ENCODE measurements around the gene NBR1. TPM values are rescaled to one million over a fixed set of nuclear protein-coding genes. Genes with fewer than 3 reads are reported as not detected.

Gene NBR1
- polyA plus RNA-seq, 1 donor (not counting 4 experiments of a cell fraction or from before 2014, with no cell fraction given), result 65.7 TPM

DNA sequence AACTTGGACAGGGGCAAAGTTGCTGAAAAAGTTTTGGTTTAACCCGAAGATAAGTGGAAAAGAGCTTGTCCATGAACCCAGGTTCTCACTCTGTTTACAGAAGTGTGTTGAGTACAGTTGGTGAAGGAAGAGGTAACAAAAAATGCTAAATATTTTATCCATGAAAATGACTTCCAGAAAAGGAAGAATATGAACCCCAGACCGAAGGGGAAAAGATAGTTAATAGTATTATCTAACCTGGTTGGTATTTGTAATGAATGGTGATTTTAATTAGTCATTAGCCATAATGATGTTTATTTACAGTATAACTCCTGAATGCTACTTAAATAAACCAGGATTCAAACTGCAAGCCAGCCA lies 40.1 kb downstream of the NBR1 start:
- dilution Hi-C loops (cut with MboI; ENCODE audit: extremely low pct_ligation_motif_present, low sequenced_read_pairs), result no loop called here
- Histone ChIP-seq H3K9me3 (ENCODE audit: control insufficient read depth, low read depth, low read length) (no peaks in the 10 kb centered on the region), H3K79me2 (ENCODE audit: control insufficient read depth, insufficient read depth, low read length) (no peaks in the 10 kb centered on the region), H3K36me3 (ENCODE audit: control insufficient read depth in 2 of 2, extremely low read depth in 1 of 2, insufficient read depth in 2 of 2, low read length in 2 of 2) (peaks cover 11 to 18% of the 10 kb centered on the region in 2 experiments), H3K4me2 (ENCODE audit: control insufficient read depth, extremely low read depth, insufficient read depth, low read depth, low read length) (peak overlapping the region; percentile 89), H2AFZ (ENCODE audit: control insufficient read depth, low read length) (peak overlapping the region; percentile 76), H3K9ac (ENCODE audit: control insufficient read depth, extremely low read depth, insufficient read depth, low read length) (peak overlapping the region; percentile 72), H3K4me1 (ENCODE audit: control insufficient read depth, extremely low read depth, insufficient read depth, low read length) (peaks cover 23% of the 10 kb centered on the region), H3K27ac (ENCODE audit: control insufficient read depth, insufficient read depth, low read length) (peak overlapping the region; percentile 72), H3K27me3 (ENCODE audit: control insufficient read depth, extremely low read depth, insufficient read depth, low read length) (no peaks in the 10 kb centered on the region), H3K9me1 (ENCODE audit: control insufficient read depth, extremely low read depth, insufficient read depth, low read length) (no peaks in the 10 kb centered on the region), H4K20me1 (ENCODE audit: control insufficient read depth, extremely low read depth, insufficient read depth, low read length) (no peaks in the 10 kb centered on the region), H3K4me3 (ENCODE audit: control insufficient read depth in 2 of 3, extremely low read depth in 1 of 3, insufficient read depth in 2 of 3, low read depth in 1 of 3, low read length in 3 of 3) (peak overlapping the region; percentile 42 to 73 (median 59))
- DNase-seq (ENCODE audit: low read depth, low spot score) (no peak), FAIRE-seq (no peak)
- TF ChIP-seq, protein P1, sequence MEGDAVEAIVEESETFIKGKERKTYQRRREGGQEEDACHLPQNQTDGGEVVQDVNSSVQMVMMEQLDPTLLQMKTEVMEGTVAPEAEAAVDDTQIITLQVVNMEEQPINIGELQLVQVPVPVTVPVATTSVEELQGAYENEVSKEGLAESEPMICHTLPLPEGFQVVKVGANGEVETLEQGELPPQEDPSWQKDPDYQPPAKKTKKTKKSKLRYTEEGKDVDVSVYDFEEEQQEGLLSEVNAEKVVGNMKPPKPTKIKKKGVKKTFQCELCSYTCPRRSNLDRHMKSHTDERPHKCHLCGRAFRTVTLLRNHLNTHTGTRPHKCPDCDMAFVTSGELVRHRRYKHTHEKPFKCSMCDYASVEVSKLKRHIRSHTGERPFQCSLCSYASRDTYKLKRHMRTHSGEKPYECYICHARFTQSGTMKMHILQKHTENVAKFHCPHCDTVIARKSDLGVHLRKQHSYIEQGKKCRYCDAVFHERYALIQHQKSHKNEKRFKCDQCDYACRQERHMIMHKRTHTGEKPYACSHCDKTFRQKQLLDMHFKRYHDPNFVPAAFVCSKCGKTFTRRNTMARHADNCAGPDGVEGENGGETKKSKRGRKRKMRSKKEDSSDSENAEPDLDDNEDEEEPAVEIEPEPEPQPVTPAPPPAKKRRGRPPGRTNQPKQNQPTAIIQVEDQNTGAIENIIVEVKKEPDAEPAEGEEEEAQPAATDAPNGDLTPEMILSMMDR (optimal IDR thresholded peaks at IDR 0.05 in 1 of 3, IDR thresholded peaks at IDR 0.05 in 1 of 3, conservative IDR thresholded peaks at IDR 0.05 in 1 of 3; ENCODE audit: extremely low read depth in 1 of 3, insufficient read depth in 2 of 3, low read length in 3 of 3), result no peak

GRCh38 chr17:43211480-43212402 lies 40.7 kb downstream of the NBR1 start, which contains the start of gene TMEM106A:
TSS of gene TMEM106A (plus strand) at chr17:43211875. CDS start at chr17:43213042, 1,167 bp downstream.
- Histone ChIP-seq H3K4me3 (ENCODE audit: control insufficient read depth in 2 of 3, extremely low read depth in 1 of 3, insufficient read depth in 2 of 3, low read depth in 1 of 3, low read length in 3 of 3) (peak within 1 kb of the TSS; percentile 42 to 74 (median 73)), H3K79me2 (ENCODE audit: control insufficient read depth, insufficient read depth, low read length) (no peaks in the 10 kb centered on the region), H3K9me1 (ENCODE audit: control insufficient read depth, extremely low read depth, insufficient read depth, low read length) (no peaks in the 10 kb centered on the region), H3K4me1 (ENCODE audit: control insufficient read depth, extremely low read depth, insufficient read depth, low read length) (peaks cover 23% of the 10 kb centered on the region), H3K9ac (ENCODE audit: control insufficient read depth, extremely low read depth, insufficient read depth, low read length) (peak within 1 kb of the TSS; percentile 72), H3K27me3 (ENCODE audit: control insufficient read depth, extremely low read depth, insufficient read depth, low read length) (no peaks in the 10 kb centered on the region), H3K9me3 (ENCODE audit: control insufficient read depth, low read depth, low read length) (no peaks in the 10 kb centered on the region), H3K4me2 (ENCODE audit: control insufficient read depth, extremely low read depth, insufficient read depth, low read depth, low read length) (peak within 1 kb of the TSS; percentile 89), H4K20me1 (ENCODE audit: control insufficient read depth, extremely low read depth, insufficient read depth, low read length) (no peaks in the 10 kb centered on the region), H3K36me3 (ENCODE audit: control insufficient read depth in 2 of 2, extremely low read depth in 1 of 2, insufficient read depth in 2 of 2, low read length in 2 of 2) (peaks cover 11 to 23% of the 10 kb centered on the region in 2 experiments), H3K27ac (ENCODE audit: control insufficient read depth, insufficient read depth, low read length) (peak within 1 kb of the TSS; percentile 72), H2AFZ (ENCODE audit: control insufficient read depth, low read length) (peak within 1 kb of the TSS; percentile 87)
- dilution Hi-C loops (cut with MboI; ENCODE audit: extremely low pct_ligation_motif_present, low sequenced_read_pairs), result no loop called here
- TF ChIP-seq EZH2 (IDR thresholded peaks at IDR 0.05; ENCODE audit: low read length), result no peak
- TF ChIP-seq, protein P1 (optimal IDR thresholded peaks at IDR 0.05 in 1 of 3, IDR thresholded peaks at IDR 0.05 in 1 of 3, conservative IDR thresholded peaks at IDR 0.05 in 1 of 3; ENCODE audit: extremely low read depth in 1 of 3, insufficient read depth in 2 of 3, low read length in 3 of 3), result peak in 2 of 3 experiments; percentile 14 to 23
- peak; percentile 61 for DNase-seq (ENCODE audit: low read depth, low spot score)
- FAIRE-seq, result no peak

All from keratinocyte (primary cell).